HS-27A (cell line): ENCODE results near the gene NAA80.
"Not testable (repeated sequence)": the region's sequence is repeated elsewhere in the genome, so short reads cannot be mapped to it uniquely, and the experiment has no call there.

Source experiments
- DNase-seq: peaks from one replicate; pipeline ENCODE4 v3.0.0-alpha.2; 2012; ENCODE audit warnings: low read depth, missing footprints

NAA80 gene

DNA sequence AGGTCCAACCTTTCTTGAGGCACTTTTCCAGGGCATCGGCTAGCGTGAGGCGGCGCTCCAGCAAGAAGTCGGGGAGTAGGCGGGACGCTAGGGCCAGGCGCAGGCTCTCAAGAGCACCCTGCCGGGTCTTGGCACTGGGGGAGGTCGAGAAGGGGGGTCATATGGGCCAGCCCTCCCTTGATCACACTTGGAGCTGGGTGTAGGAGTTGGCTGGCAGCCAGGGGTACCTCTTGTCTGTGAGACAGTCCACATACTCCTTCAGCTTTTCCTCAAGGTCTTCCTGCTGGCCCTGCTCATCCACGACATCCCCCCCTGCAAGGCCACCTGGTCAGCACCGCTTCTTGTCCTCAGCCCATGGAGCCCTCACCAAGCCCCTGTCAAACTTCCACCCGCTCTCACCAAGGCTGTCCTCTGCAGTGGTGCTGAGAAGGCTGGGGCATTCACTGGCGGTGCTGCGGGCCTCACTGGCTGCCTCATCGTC lies 9.0 kb downstream of the NAA80 start:
- DNase-seq, result no peak

DNA sequence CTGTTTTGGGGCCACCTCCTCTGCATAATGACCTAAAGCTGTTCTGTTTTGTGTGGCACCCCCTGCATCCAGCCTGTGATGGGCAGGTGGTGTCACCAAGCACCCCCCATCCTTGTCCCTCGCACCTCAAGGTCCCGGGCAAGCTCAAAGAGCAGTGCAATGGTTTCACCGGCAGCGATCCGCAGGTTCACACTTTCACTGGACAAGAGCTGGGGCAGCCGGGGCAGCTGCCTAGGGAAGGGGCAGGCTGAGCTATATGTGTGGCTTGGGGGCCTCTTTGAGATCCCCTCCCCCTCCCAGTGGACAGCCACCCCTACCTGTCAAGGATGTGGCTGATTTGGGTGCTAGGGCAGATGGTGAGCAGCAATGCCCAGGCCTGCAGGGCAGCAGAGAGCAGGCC lies 10.1 kb downstream of the NAA80 start:
- no peak for DNase-seq

DNA sequence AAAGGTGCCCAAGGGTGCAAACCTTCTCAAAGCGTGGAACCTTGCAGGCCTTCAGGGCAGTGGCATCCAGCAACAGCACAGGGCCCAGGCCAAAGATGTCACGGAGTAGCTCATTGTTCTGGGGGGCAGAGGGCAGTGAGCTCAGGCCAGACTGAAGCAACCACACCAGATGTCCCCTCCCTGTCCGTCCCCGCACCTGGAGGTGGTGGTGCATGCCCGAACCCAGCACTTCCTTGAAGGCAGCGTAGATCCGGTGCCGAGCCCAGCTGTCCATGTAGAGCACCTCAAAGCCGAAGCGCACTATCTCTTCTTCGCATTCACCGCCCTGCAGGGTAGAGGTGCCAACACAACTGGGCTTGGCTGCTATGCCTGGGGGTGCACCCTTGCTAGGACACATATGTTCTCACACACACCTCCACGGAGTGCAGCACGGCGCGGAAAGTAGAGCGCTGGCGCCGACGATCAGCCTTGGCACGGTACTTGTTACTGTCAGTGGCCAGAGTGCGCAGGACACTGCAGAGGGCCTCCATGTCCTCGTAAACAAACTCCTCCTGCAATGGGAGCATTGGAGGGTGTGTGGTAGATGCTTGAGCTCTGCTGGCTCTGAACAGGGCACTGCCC lies 10.7 kb downstream of the NAA80 start:
- no peak for DNase-seq

DNA sequence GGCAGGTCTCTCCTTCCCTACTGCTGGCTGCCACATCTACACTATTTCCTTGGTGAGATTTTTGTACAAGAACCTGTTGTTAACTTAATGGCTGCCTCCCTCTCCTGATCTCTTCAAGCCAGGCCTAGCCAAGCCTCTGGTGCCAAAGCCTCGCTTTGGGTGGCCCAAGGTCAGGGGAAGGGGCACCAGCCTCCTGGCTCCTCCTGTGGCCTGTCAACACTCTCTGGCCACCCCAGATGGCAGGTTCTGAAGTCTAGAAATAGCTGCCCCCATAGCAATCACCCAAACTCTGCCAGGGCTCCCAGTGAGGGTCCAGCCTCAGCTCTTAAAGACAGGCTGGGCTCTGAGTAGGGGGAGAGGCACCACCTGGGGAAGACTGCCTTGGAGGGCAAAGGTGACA lies 11.9 kb downstream of the NAA80 start:
- no peak for DNase-seq

DNA sequence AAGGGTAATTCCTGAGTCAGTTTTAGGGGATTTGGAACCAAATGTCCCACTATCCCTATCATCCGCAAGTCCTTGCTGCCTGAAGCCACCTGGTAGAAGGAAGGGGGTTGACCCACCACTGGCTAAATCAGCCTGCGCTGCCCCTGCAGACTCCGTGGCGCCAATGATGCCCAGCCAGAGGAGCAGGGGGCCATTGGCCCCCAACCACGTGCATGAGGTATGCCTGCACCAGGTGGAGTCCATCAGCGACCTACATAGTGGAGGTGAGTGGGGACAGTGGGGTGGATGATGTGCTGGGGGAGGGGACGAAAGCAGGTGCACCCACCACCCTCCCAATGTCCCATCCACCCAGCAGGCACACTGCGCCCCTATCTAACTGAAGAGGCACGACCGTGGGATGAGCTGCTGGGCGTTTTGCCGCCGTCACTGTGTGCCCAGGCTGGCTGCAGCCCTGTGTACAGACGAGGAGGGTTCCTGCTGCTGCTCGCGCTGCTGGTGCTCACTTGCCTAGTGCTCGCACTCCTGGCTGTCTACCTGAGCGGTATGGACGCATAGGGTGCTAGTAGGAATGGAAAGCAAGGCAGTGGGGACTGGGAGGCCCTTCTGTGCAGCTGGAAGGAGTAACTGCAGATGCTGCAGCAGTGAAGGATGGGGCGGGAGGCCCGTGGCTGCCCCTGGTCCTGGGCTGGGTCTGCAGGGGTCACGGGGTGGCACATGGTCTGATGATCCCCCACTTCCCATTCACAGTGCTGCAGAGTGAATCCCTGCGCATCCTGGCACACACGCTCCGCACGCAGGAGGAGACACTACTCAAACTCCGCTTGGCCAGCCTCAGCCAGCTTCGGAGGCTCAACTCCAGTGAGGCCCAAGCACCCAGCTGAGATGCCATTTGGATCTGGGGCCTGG lies 12.6 kb downstream of the NAA80 start:
- no peak for DNase-seq

DNA sequence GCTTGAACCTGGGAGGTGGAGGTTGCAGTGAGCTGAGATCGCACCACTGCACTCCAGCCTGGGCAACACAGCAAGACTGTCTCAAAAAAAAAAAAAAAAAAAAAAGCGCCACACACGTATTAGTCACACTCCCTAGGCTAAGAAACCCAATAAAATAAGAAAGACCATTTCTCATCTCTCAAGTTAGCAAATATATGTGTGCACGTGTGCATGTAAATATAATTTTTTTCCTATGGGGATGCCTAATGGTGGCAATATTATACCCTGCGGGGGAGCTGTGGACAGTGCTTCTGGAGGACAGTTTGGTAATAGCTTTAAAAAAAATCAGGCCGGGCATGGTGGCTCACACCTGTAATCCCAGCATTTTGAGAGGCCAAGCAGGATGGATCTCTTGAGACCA lies 15.1 kb downstream of the NAA80 start:
- DNase-seq, result not testable (repeated sequence)

DNA sequence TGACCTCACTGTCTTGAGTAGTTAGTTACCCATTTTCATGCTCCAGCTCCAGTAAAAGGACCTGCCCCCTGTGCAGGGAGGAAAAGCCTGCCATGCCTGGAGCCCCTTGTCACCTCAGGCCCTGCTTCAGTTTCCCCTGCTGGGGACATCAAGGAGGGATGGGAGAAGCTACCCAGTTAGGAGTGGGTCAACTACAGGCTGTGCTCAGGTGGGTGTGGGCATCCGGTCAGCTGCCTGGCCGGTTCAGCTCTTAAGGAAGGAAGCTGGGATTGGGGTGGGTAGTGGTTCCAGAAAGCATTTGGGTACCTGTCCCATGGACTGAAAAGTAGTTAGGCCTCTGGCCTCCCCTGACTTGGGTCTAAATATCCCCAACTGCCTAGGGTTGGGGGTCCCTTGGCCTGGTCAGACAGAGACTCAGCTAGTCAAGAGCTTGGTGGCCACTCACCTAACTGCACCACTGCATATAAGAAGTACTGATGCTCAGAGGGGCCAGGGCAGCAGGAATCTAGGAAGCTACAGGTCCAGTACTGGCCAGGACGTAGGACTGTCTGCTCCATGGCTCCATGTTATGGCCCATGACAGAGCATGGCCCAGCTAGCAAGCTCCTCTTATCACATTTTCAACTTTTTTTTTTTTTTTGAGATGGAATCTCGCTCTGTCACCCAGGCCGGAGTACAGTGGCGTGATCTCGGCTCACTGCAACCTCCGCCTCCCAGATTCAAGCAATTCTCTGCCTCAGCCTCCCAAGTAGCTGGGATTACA lies 19.8 kb downstream of the NAA80 start:
- DNase-seq, result no peak

DNA sequence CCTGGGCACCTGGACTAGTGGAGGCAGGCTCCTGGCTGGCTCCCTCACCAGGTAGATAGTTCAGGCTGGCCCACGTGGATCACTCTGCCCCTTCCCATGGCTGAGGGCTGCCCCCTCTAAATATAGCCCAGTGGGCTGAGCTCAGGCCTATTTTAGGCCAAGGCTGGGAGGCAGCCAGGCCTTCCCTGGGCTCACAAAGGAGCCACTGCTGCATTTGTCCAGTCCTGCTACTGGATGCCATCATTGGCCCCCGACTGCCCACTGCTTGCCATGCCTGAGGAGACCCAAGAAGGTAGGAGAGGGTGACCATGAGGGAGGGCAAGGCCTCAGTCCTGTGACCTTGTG lies 20.4 kb downstream of the NAA80 start, which contains the start of gene LSMEM2:
Gene LSMEM2 (plus strand): TSS at position 208 of the 345 bp plus-strand sequence. CDS start 27 bp downstream, at position 235.
- no peak for DNase-seq

DNA sequence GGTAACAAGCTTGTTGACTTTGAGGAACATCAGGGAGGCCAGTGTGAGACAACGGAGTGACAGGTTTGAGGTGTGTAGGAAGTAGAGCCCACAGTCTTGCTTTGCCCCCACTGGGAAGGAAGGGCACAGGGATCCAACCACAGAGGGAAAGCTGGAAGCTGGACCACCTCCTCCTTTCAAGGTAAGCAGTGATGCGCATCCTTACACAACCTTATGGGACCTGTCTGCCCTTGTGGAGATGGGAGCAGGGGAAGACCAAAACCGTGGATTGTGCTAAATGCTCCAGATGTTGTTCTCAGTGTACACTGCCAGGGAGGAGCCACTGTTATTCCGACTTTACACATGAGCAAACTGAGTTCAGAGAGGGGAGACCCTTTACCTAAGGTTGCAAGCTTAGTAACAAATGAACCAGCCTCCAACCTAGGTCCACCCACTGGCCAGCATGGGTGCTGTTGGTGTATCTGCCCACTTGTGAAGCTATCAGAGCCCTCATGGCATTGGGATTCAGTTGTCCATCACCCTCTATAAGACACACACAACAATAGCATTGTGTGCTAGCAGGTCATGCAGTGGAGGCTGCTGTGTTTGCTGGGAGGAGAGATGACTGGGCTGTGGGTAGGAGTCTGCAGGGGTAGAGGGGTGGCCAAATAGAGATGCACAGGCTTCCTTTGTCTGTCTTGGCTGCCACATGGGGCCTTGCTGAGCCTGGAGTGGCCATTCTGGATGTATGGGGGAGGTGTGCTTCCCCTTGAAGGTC lies 20.9 kb downstream of the NAA80 start:
- DNase-seq, result no peak

DNA sequence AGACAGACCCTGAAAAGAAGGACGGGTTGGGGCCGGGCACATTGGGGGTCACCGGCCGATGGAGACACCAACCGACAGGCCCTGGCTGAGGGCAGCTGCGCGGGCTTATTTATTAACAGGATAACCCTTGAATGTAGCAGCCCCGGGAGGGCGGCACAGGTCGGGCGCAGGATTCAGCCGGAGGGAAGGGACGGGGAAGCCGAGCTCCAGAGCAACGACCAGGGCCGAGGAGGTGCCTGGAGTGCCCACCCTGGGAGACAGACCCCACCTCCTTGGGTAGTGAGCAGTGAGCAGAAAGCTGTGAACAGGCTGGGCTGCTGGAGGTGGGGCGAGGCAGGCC lies 22.5 kb downstream of the NAA80 start:
- no peak for DNase-seq

DNA sequence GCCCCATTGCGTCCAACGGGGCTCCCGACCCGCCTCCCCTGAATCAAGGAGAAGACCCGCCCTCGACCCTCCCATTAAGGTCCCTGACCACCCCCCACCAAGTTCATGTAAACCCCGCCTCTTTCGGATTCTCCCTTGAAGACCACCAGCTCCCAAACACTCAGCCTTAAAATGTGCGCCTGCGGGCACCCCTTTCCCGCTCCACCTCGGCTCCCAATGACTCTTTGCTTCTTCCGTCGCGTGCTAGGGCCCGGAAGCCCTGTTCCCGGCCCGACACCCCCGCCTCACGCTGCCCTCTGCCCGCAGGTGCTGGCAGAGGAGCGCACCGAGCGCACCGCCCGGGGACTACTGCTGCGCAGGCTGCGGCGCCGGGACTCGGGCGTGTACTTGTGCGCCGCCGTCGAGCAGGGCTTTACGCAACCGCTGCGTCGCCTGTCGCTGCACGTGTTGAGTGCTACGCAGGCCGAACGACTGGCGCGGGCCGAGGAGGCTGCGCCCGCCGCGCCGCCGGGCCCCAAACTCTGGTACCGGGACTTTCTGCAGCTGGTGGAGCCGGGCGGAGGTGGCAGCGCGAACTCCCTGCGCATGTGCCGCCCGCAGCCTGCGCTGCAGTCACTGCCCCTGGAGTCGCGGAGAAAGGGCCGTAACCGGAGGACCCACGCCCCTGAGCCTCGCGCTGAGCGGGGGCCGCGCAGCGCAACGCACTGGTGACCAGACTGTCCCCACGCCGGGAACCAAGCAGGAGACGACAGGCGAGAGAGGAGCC lies 23.0 kb downstream of the NAA80 start:
- no peak for DNase-seq

DNA sequence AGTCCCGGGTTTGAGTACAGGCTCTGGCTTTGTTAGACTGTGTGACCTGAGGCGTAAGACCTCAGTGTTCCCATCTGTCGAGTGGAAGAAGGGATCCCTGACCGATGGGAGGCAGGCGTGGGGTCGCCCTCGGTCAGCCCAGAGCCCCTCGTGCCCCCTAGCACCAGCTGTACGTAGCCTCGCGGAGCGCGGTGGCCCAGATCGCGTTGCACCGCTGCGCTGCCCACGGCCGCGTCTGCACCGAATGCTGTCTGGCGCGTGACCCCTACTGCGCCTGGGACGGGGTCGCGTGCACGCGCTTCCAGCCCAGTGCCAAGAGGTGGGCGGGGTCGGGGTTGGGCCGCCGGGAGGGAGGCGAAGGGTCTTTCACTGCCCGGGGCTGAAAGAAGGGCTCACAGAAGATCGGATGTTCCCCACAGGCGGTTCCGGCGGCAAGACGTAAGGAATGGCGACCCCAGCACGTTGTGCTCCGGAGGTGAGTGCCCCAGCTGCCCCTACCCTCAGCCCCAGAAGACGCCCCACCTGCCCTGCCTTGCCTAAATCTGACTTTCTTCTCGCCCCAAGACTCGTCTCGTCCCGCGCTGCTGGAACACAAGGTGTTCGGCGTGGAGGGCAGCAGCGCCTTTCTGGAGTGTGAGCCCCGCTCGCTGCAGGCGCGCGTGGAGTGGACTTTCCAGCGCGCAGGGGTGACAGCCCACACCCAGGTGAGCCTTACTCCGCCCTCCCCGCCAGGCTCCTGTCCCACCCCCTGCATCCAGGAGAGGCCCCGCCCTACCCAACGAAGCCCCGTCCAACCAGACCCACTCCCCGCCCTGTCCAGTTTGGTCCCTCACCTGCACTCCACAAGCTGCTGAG lies 23.8 kb downstream of the NAA80 start:
- DNase-seq, result no peak

DNA sequence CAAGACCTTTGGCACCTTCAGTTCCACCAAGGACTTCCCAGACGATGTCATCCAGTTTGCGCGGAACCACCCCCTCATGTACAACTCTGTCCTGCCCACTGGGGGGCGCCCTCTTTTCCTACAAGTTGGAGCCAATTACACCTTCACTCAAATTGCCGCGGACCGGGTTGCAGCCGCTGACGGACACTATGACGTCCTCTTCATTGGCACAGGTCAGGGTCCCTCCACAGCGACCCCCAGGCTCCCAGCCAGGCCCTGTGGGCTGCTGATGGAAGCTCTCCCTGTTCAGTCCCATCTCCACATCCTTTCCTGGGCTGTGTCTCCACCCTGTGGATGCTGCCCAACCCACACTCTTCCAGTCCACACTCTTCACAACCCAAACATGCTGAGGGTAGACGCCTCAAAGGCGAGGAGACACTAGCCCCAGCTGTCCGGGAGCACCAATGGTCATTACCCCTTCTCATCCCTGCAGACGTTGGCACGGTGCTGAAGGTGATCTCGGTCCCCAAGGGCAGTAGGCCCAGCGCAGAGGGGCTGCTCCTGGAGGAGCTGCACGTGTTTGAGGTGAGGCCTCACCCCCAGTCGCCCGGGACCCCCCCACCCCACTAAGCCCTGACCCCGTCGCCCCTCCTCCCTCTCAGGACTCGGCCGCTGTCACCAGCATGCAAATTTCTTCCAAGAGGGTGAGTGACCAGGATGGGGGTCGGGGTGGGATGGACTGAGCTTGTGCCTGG lies 24.7 kb downstream of the NAA80 start:
- DNase-seq, result no peak

DNA sequence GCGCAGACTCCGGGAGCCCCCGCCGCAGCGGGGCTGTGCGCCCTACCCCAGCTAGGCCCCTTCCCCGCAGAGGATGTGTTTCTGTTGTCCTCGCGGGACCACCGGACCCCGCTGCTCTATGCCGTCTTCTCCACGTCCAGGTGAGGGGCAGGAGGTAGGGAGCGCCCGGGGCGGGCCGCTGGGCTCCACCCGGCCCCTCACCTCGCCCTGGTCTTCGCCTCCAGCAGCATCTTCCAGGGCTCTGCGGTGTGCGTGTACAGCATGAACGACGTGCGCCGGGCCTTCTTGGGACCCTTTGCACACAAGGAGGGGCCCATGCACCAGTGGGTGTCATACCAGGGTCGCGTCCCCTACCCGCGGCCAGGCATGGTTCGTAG lies 25.5 kb downstream of the NAA80 start:
- DNase-seq, result no peak

DNA sequence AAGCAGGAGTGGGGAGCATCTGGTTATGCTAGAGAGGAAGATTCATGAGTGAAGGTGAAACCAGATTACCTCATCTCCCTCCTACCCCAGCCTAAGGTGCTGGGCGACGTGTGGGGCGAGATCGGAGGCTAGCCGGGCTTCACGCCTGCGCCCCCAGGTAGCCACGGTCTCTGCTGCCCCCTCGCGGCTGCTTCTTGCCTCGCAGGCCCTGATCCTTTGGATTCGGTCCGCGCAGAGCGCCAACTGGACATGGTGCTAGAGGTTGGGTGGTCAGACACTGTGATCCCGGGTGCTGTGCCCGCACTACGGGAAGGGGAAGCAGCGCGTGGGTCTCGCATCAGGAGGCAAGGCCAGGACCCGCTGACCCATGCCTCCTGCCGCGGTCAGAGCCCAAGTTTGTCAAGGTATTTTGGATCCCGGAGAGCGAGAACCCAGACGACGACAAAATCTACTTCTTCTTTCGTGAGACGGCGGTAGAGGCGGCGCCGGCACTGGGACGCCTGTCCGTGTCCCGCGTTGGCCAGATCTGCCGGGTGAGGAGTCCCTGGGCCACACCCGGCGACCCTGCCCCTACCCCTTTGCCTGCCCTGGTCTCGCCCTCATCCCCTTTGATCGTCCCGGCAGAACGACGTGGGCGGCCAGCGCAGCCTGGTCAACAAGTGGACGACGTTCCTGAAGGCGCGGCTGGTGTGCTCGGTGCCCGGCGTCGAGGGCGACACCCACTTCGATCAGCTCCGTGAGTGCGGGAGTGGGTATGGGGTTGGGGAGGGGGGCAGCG lies 26.1 kb downstream of the NAA80 start:
- DNase-seq, result no peak

DNA sequence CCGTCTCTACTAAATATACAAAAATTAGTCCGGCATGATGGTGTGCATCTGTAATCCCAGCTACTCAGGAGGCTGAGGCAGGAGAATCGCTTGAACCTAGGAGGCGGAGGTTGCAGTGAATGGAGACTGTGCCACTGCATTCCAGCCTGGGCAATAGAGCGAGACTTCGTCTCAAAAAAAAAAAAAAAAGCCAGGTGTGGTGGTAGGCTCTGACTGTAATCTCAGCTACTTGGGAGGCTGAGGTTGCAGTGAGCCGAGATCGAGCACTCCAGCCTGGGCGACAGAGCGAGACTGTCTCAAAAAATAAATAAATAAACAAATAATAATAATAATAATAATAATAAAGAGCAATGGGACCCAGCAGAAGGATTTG lies 26.7 kb downstream of the NAA80 start:
- not testable (repeated sequence) for DNase-seq

DNA sequence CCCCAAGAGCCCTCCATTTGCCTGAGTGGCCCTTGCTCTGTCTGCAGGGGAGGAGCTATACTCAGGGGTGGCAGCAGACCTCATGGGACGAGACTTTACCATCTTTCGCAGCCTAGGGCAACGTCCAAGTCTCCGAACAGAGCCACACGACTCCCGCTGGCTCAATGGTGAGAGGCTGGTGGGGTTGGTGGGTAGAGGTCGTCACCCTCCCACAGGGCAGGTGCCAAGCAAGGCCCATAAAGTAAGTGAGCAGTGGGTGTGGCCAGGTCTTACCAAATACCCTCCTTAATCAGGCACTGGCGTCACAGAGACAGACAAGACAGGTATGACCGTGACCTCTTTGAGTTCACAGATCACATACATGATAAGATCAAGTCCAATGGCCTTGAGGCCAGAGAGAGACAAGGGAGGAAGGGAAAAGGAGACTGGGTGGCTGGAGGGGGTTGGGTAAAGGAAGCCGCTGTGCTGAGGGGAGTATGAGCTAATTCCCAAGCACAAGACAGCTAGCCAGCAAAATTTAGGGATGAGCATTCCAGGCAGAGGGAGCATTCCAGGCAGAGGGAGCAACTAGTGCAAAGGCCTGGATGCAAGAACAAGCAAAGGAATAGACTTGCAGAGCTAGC lies 27.8 kb downstream of the NAA80 start:
- DNase-seq, result no peak

DNA sequence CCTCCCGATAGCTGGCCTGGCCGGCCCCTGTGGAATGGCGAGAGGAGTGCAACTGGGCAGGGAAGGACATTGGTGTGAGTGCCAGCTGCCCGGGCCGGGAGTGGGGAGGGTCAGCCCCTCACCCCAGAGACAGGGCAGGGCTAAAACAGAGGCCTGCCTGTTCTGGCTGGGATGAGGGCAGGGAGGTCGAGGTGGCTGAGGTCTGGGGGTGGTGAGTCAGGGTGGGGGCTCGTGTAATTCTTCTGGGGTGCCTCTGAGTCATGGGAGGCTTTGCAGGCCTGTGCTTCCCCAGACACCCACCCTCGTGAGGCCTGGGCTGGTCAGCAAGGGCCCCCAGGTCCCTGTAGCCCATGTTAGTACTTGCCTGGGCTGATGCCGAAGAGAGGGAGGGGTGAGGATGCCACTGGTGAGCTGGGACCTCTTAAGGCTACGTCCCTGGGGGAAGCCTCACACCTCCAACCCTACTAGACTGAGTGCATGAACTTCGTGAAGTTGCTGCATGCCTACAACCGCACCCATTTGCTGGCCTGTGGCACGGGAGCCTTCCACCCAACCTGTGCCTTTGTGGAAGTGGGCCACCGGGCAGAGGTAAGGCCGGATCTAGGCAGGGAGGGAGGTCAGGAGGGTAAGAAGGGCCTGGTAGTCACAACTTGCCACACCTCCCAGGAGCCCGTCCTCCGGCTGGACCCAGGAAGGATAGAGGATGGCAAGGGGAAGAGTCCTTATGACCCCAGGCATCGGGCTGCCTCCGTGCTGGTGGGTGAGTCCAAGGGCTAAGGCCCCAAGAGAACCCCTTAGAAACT lies 28.6 kb downstream of the NAA80 start:
- no peak for DNase-seq
